ENCODE measurements around the gene LMF2.

Gene LMF2

DNA sequence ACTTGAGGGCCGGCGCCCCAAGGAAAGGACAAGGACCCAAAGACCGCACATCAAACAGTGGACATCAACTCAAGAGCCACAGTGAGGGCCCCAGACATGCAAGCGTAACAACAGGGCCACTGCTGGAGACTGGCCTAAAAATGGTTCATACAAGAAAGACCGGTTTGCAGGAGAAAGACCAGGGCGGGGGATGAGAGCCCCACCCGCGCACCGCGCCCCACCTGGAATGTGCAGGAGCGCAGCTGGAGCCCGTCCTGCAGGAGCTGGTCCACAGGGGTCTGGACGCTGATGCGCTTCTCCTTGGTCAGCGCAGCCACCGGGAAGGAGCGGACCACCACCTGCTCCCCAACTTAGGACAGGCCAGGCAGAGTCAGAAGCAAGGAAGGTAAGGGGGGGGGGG lies 46.6 kb downstream of the LMF2 start:
- no peak for DNase-seq

GRCh38 chr22:50459496-50460140 lies 47.9 kb downstream of the LMF2 start:
- no peak for DNase-seq

- DNase-seq = no peak
Observed at GRCh38 chr22:50459016-50459415, 48.5 kb downstream of the LMF2 start.

- no peak for DNase-seq
Observed at GRCh38 chr22:50456466-50457234, 50.9 kb downstream of the LMF2 start.

GRCh38 chr22:50456026-50456425 lies 51.5 kb downstream of the LMF2 start:
- no peak for DNase-seq

- no peak for DNase-seq
Observed at GRCh38 chr22:50455201-50455600, 52.3 kb downstream of the LMF2 start.

GRCh38 chr22:50454556-50455075 lies 52.9 kb downstream of the LMF2 start:
- DNase-seq = no peak
